Natural killer cell (primary cell): ENCODE measurements around the gene CENPVL1. TPM values are rescaled to one million over a fixed set of nuclear protein-coding genes. Genes with fewer than 3 reads are reported as not detected.

Experiments used
- ATAC-seq, 3 donors: fragments of 150-1000 bp in 2 of 3; fragments of 200-7000 bp in 1 of 3; cut with Tn5 transposase; 1 replicate in 1 of 3; 2 replicates in 2 of 3; pipeline ENCODE4 v1.10.0; 2021; ENCODE audit warnings: mild to moderate bottlenecking in 2 of 3, moderate library complexity in 2 of 3
- DNase-seq, 2 donors: peaks; one replicate each; pipeline versions ENCODE4 v3.0.0 to v3.0.0-alpha.2; 2013 to 2021; ENCODE audit warnings: mixed read lengths in 1 of 2
- H3K27ac ChIP-seq: one replicate; pipeline ENCODE4 v1.5.1; 2013; ENCODE audit warnings: mild to moderate bottlenecking, low read length
- H3K27me3 ChIP-seq: one replicate; pipeline ENCODE4 v1.6.1; 2013; ENCODE audit warnings: low read length; ENCODE audit not compliant: control insufficient read depth, insufficient read depth
- H3K36me3 ChIP-seq: one replicate; pipeline ENCODE4 v1.6.1; 2013; ENCODE audit warnings: low read length; ENCODE audit not compliant: control insufficient read depth, insufficient read depth
- H3K4me1 ChIP-seq: one replicate; pipeline ENCODE4 v1.6.1; 2013; ENCODE audit warnings: low read length; ENCODE audit not compliant: control insufficient read depth, insufficient read depth
- H3K4me3 ChIP-seq: one replicate; pipeline ENCODE4 v1.5.1; 2013; ENCODE audit warnings: low read length
- H3K9me3 ChIP-seq: one replicate; pipeline ENCODE4 v1.6.1; 2013; ENCODE audit warnings: low read length; ENCODE audit not compliant: control insufficient read depth, insufficient read depth
- H3K27ac Mint-ChIP-seq, 2 donors: one replicate each; pipeline ENCODE4 v1.8.0; 2022; ENCODE audit warnings: mild to moderate bottlenecking in 2 of 2, mixed read lengths in 2 of 2, moderate library complexity in 1 of 2
- H3K27me3 Mint-ChIP-seq, 2 donors: one replicate each; pipeline ENCODE4 v1.8.0; 2022; ENCODE audit warnings: low read depth in 2 of 2, mixed read lengths in 2 of 2
- H3K36me3 Mint-ChIP-seq: one replicate; pipeline ENCODE4 v1.8.0; 2022; ENCODE audit warnings: mixed read lengths
- H3K4me1 Mint-ChIP-seq, 2 donors: one replicate each; pipeline ENCODE4 v1.8.0; 2022; ENCODE audit warnings: mixed read lengths in 2 of 2
- H3K4me3 Mint-ChIP-seq: one replicate; pipeline ENCODE4 v1.8.0; 2022; ENCODE audit warnings: mild to moderate bottlenecking, moderate library complexity, mixed read lengths
- H3K9me3 Mint-ChIP-seq, 2 donors: one replicate each; pipeline ENCODE4 v1.8.0; 2022; ENCODE audit warnings: mixed read lengths in 2 of 2
- WGBS: methylation state at CpG from one replicate; pipeline ENCODE4 v1.1.7; 2013; ENCODE audit warnings: missing lambda C conversion rate; ENCODE audit not compliant: insufficient coverage; 5-methylcytosine and 5-hydroxymethylcytosine counted together
- intact Hi-C: fragments of 100-400 bp; cut with micrococcal nuclease; formaldehyde crosslinking; loops from one replicate; pipeline ENCODE4 v1.14.2; 2022
- total RNA-seq, 4 donors: library from RNA; stranded (reverse); fragments of 120-200 nt in 1 of 4; gene quantifications; one replicate each; pipeline versions ENCODE4 v1.2.3 to v1.2.4, GENCODE V29; 2013 to 2022
- TF ChIP-seq, protein P1 (sequence below): fragments of 200-600 bp; IDR thresholded peaks from one replicate; pipeline ENCODE4 v1.8.0; 2022; ENCODE audit warnings: antibody characterized with exemption

Gene CENPVL1
- total RNA-seq, 3 donors from 2014 or later (not counting 1 experiment from before 2014, with no cell fraction given) = not detected

DNA sequence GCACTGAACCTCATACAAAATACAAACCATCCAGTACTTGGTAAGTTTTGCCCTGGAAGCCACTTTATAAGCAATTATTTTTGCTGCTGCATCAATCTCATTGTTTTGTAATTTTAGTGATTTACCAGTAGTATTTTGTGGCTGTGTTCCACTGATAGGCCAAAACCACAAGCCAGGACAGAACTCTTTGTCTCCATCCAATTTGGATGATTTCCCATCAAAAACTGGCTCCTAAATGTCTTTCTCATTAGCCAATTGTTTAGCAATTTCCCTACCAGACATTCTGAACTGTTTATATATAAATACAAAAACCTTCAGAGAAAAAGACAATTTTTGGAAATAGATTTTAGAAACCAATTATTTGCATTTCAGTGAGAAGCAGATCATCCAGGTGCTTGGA, 37.4 kb downstream of the CENPVL1 start:
- no peak overlapping the region for H3K4me3 Mint-ChIP-seq
- peaks cover 21% of the 10 kb centered on the region for H3K36me3 Mint-ChIP-seq
- no peak overlapping the region for H3K27ac ChIP-seq
- H3K9me3 Mint-ChIP-seq = peaks cover 2 to 18% of the 10 kb centered on the region in 2 donors
- no peak for ATAC-seq
- no peak overlapping the region for H3K27ac Mint-ChIP-seq
- H3K4me3 ChIP-seq = no peak overlapping the region
- intact Hi-C loops = no loop called here
- H3K9me3 ChIP-seq = peaks cover 14% of the 10 kb centered on the region
- TF ChIP-seq, protein P1, sequence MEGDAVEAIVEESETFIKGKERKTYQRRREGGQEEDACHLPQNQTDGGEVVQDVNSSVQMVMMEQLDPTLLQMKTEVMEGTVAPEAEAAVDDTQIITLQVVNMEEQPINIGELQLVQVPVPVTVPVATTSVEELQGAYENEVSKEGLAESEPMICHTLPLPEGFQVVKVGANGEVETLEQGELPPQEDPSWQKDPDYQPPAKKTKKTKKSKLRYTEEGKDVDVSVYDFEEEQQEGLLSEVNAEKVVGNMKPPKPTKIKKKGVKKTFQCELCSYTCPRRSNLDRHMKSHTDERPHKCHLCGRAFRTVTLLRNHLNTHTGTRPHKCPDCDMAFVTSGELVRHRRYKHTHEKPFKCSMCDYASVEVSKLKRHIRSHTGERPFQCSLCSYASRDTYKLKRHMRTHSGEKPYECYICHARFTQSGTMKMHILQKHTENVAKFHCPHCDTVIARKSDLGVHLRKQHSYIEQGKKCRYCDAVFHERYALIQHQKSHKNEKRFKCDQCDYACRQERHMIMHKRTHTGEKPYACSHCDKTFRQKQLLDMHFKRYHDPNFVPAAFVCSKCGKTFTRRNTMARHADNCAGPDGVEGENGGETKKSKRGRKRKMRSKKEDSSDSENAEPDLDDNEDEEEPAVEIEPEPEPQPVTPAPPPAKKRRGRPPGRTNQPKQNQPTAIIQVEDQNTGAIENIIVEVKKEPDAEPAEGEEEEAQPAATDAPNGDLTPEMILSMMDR = no peak
- H3K36me3 ChIP-seq = no peaks in the 10 kb centered on the region
- H3K4me1 ChIP-seq = peaks cover 8% of the 10 kb centered on the region
- DNase-seq = no peak
- peaks cover 11 to 21% of the 10 kb centered on the region in 2 donors for H3K4me1 Mint-ChIP-seq
- no peaks in the 10 kb centered on the region for H3K27me3 ChIP-seq
- peaks cover 0 to 2% of the 10 kb centered on the region in 2 donors for H3K27me3 Mint-ChIP-seq

DNA sequence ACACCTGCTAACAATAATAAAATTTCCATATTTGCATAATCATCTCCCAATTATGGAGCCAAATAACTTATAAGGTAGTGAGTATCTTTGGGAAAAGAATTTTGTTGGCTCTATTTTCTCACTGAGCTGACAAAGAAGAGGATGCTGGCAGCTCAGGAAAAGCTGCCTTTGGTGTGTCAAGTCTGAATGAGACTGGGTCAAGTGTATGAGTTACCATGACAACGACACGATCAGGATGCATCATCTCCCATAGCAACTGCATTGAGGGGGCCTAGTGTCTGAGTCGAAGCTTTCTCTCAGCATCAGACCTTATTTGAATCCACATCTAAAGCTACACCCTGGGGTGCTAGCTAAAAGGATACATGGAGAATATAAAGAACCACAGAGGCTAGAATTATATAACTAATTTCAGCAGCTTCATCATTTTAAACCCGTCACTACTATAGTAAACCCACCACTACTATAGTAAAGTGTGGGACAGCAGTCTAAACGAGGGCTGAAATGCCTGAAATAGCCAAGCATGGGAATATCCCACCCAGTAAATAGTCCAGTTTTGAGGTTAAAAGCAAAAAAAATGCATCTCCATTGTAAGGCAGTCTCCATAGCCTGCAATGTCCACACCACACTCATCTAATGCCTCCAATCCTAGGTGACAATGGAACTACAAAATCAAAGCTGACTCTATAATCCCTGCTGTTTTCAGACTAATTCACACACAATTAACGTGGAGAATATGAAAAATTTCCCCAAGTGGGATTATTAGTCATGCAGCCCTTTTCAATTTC, 48.9 kb downstream of the CENPVL1 start:
- Mint-ChIP-seq H3K27me3 (peaks cover 6 to 35% of the 10 kb centered on the region in 2 donors), H3K27ac (no peak overlapping the region), H3K9me3 (no peaks in the 10 kb centered on the region), H3K36me3 (no peaks in the 10 kb centered on the region), H3K4me1 (no peaks in the 10 kb centered on the region), H3K4me3 (no peak overlapping the region)
- Histone ChIP-seq H3K36me3 (no peaks in the 10 kb centered on the region), H3K27ac (no peak overlapping the region), H3K27me3 (no peaks in the 10 kb centered on the region), H3K4me1 (no peaks in the 10 kb centered on the region), H3K4me3 (no peak overlapping the region), H3K9me3 (no peaks in the 10 kb centered on the region)
- no peak for DNase-seq
- TF ChIP-seq, protein P1 = no peak
- no peak for ATAC-seq
- 70% methylated on average over 5 of the region's 6 CpGs for WGBS
- intact Hi-C loops = no loop called here

DNA sequence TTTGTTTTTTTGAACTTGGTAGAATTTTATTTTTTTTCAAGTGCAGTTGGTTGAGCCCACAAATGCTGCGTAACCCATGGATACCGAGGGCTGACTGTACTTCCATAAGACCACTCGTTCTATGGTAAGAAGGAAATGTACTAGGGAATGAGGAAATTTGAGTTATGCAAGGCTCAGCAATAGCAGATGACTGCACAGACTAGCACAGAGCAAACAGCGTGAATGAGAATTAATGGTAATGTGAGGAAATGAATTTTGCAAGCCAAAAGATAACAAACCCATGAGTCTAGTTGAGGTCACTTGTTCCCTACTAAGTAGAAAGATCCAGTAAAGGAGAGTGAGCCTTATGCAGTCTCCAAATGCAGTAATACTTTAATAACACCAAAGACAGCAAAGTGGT, 50.3 kb downstream of the CENPVL1 start:
- ATAC-seq (no peak), DNase-seq (no peak)
- TF ChIP-seq, protein P1 = no peak
- Mint-ChIP-seq H3K36me3 (no peaks in the 10 kb centered on the region), H3K9me3 (no peaks in the 10 kb centered on the region), H3K4me3 (no peak overlapping the region), H3K27ac (no peak overlapping the region), H3K4me1 (no peaks in the 10 kb centered on the region), H3K27me3 (peaks cover 7 to 32% of the 10 kb centered on the region in 2 donors)
- intact Hi-C loops = no loop called here
- no peak overlapping the region for H3K4me3 ChIP-seq
- H3K9me3 ChIP-seq = no peaks in the 10 kb centered on the region
- H3K4me1 ChIP-seq = no peaks in the 10 kb centered on the region
- 90% methylated on average over 4 of the region's 4 CpGs for WGBS
- H3K27ac ChIP-seq = no peak overlapping the region
- no peaks in the 10 kb centered on the region for H3K27me3 ChIP-seq
- H3K36me3 ChIP-seq = no peaks in the 10 kb centered on the region

Other genes with a start within 250 kb of the CENPVL1 start
- 1 to 10 TPM; 2.7 to 3.1 (median 2.8) TPM for gene NUDT11, start 213.9 kb upstream of the CENPVL1 start, total RNA-seq
- not detected for gene CENPVL3, start 91.6 kb upstream of the CENPVL1 start, total RNA-seq
- gene CENPVL2, start 27.7 kb upstream of the CENPVL1 start, total RNA-seq = not detected
- gene GSPT2, start 32.9 kb downstream of the CENPVL1 start, total RNA-seq = 1 to 10 TPM; 8.0 to 8.5 (median 8.2) TPM
- gene MAGED1, start 183.1 kb downstream of the CENPVL1 start, total RNA-seq = 10 to 100 TPM; 36.8 to 39.0 (median 37.0) TPM